GM03348 (cell line): ENCODE data around the gene GSTA5.
"Not testable (repeated sequence)": the region's sequence is repeated elsewhere in the genome, so short reads cannot be mapped to it uniquely, and the experiment has no call there.

Source experiments
- DNase-seq: peaks from one replicate; pipeline ENCODE4 v3.0.0; 2012; ENCODE audit warnings: low spot score

Gene GSTA5

GRCh38 chr6:52788478-52788877 is 52.1 kb downstream of the GSTA5 start:
- no peak for DNase-seq

- DNase-seq: no peak
These were observed 52.7 kb downstream of the GSTA5 start for GRCh38 chr6:52787917-52788316.

GRCh38 chr6:52786249-52786956 is 54.2 kb downstream of the GSTA5 start:
- DNase-seq: no peak

- DNase-seq: not testable (repeated sequence)
These were observed 57.8 kb downstream of the GSTA5 start for GRCh38 chr6:52782696-52783274.

- DNase-seq: not testable (repeated sequence)
These were observed 58.4 kb downstream of the GSTA5 start for GRCh38 chr6:52782209-52782608.
